ENCODE results near the gene FAM216B. TPM values are rescaled to one million over a fixed set of nuclear protein-coding genes. Genes with fewer than 3 reads are reported as not detected.

The FAM216B gene
- total and polyA plus RNA-seq, 10 of the 15 experiments (the other 5 are each of a cell fraction or from before 2014, with no cell fraction given) = not detected

DNA sequence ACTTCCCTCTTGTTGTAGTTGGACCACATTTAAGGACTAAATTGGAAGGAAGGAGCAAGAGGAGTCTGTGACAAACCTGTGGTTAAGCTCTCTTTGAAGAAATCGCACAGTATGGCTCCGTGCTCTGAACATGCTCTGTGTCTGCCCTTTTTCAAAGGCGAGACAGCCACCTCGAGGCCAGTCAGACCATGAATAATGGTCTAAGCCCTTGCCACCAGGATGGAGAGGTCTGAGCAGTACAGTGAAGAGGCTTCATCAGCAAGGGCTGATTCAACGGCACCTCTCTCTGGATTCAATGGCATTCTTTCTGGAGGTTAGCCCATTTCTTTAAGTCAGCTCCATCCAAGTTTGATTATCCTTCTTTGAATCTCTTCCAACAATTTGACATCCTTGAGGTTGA lies 30.9 kb downstream of the FAM216B start:
- BruUV-seq (replicated peaks) = no TSS peak

DNA sequence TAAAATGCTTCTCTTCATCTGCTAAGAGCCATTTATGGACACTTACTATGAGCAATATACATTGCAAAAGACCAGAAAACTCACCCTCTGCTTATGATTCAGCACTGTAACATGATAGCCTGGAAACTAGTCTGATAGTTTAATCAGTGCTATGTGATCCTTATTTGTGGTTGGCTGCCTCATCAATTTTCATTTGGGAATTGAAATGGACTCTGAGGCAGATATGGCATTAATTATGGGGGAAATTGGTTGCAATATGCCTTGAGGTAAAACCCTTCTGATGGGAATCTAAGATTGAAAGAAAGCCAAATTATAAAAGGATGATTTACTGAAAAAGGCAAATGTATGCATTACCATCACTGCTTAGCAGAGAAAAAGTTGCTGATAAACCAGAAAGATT lies 33.5 kb downstream of the FAM216B start:
- in situ Hi-C loops (cut with MboI) (no loop called here), intact Hi-C loops (cut with micrococcal nuclease; ENCODE audit: unreplicated experiment) (no loop called here)
- DNase-seq (ENCODE audit: low read depth, low spot score) (no peak), ATAC-seq (no peak), FAIRE-seq (no peak)
- H3K4me2 ChIP-seq (ENCODE audit: control insufficient read depth, insufficient read depth) = no peak overlapping the region
- H3K79me2 ChIP-seq (ENCODE audit: control insufficient read depth, insufficient read depth, low read length) = no peaks in the 10 kb centered on the region
- H3K9me3 ChIP-seq (replicated peaks; ENCODE audit: control insufficient read depth, insufficient read depth, low read length) = no peaks in the 10 kb centered on the region; the same call in 2 of the 3 replicates
- CTCF ChIA-PET = interaction anchor here (0.7 kb wide), 1 partner anchor 252 kb away, joined by 3 read pairs; no protein-coding TSS in a partner anchor
- no peak overlapping the region for H3K27ac ChIP-seq (ENCODE audit: control insufficient read depth, insufficient read depth)
- no peaks in the 10 kb centered on the region for H3K27me3 ChIP-seq (replicated peaks in 1 of 2; ENCODE audit: control insufficient read depth in 2 of 2, insufficient read depth in 2 of 2, low read length in 1 of 2)
- SMC1A ChIA-PET (ENCODE audit: uncharacterized antibody, unreplicated experiment) = interaction anchor here (1.6 kb wide), 1 partner anchor 10 kb away, joined by 3 read pairs; no protein-coding TSS in a partner anchor
- no TSS peak for BruUV-seq (replicated peaks)
- H3K4me3 ChIP-seq = no peak overlapping the region
- no peak overlapping the region for H3K9ac ChIP-seq (ENCODE audit: control insufficient read depth, insufficient read depth, low read length)
- no peaks in the 10 kb centered on the region for H3K4me1 ChIP-seq (ENCODE audit: control insufficient read depth, insufficient read depth, low read length)
- H3K36me3 ChIP-seq (ENCODE audit: control insufficient read depth in 2 of 2, insufficient read depth in 2 of 2, low read length in 1 of 2) = no peaks in the 10 kb centered on the region
- POLR2A ChIA-PET = no interaction called here
- RAD21 ChIA-PET (ENCODE audit: unreplicated experiment) = interaction anchor here (1.3 kb wide), 1 partner anchor 481 kb away, joined by 3 read pairs; no protein-coding TSS in a partner anchor
- H2AFZ ChIP-seq (ENCODE audit: control insufficient read depth, low read depth, low read length) = no peak overlapping the region
- H4K20me1 ChIP-seq (ENCODE audit: control insufficient read depth, insufficient read depth) = no peaks in the 10 kb centered on the region
- TF ChIP-seq FOXK2 (IDR thresholded peaks at IDR 0.05) = no peak
- TF ChIP-seq CREB1 (IDR thresholded peaks at IDR 0.05; ENCODE audit: low read depth) = no peak
- TF ChIP-seq NRF1 (conservative IDR thresholded peaks at IDR 0.05; ENCODE audit: low read depth, low read length) = no peak
- TF ChIP-seq CHD1 (IDR thresholded peaks at IDR 0.05; ENCODE audit: low read depth, low read length) = no peak
- TF ChIP-seq NR2C1 (IDR thresholded peaks at IDR 0.05) = no peak
- TF ChIP-seq EGR1 (IDR thresholded peaks at IDR 0.05; ENCODE audit: borderline replicate concordance in 1 of 2, low read depth in 2 of 2, low read length in 2 of 2) = no peak
- TF ChIP-seq, protein P1, sequence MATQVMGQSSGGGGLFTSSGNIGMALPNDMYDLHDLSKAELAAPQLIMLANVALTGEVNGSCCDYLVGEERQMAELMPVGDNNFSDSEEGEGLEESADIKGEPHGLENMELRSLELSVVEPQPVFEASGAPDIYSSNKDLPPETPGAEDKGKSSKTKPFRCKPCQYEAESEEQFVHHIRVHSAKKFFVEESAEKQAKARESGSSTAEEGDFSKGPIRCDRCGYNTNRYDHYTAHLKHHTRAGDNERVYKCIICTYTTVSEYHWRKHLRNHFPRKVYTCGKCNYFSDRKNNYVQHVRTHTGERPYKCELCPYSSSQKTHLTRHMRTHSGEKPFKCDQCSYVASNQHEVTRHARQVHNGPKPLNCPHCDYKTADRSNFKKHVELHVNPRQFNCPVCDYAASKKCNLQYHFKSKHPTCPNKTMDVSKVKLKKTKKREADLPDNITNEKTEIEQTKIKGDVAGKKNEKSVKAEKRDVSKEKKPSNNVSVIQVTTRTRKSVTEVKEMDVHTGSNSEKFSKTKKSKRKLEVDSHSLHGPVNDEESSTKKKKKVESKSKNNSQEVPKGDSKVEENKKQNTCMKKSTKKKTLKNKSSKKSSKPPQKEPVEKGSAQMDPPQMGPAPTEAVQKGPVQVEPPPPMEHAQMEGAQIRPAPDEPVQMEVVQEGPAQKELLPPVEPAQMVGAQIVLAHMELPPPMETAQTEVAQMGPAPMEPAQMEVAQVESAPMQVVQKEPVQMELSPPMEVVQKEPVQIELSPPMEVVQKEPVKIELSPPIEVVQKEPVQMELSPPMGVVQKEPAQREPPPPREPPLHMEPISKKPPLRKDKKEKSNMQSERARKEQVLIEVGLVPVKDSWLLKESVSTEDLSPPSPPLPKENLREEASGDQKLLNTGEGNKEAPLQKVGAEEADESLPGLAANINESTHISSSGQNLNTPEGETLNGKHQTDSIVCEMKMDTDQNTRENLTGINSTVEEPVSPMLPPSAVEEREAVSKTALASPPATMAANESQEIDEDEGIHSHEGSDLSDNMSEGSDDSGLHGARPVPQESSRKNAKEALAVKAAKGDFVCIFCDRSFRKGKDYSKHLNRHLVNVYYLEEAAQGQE (IDR thresholded peaks at IDR 0.05; ENCODE audit: low read depth, low read length) = no peak
- no peak for TF ChIP-seq MYC (IDR thresholded peaks at IDR 0.05; ENCODE audit: insufficient read depth, insufficient read length, insufficient replicate concordance, low read length, severe bottlenecking)
- no peak for TF ChIP-seq ZBED1 (IDR thresholded peaks at IDR 0.05; ENCODE audit: borderline replicate concordance)
- TF ChIP-seq PML (IDR thresholded peaks at IDR 0.05; ENCODE audit: low read length) = no peak
- no peak for TF ChIP-seq CBX5 (IDR thresholded peaks at IDR 0.05; ENCODE audit: low read depth)
- no peak for TF ChIP-seq IKZF2 (IDR thresholded peaks at IDR 0.05)

More for the DNA sequence above, 30.9 kb downstream of the FAM216B start:
- 31% methylated on average over 5 of the region's 5 CpGs for WGBS (ENCODE audit: insufficient coverage, insufficient replicate concordance, low lambda C conversion rate, missing lambda C conversion rate)
- Histone ChIP-seq H2AFZ (ENCODE audit: control insufficient read depth, low read depth, low read length) (no peak overlapping the region), H3K4me1 (ENCODE audit: control insufficient read depth, insufficient read depth, low read length) (no peaks in the 10 kb centered on the region), H3K9me3 (replicated peaks; ENCODE audit: control insufficient read depth, insufficient read depth, low read length) (no peaks in the 10 kb centered on the region), H3K36me3 (ENCODE audit: control insufficient read depth in 2 of 2, insufficient read depth in 2 of 2, low read length in 1 of 2) (no peaks in the 10 kb centered on the region), H3K27me3 (replicated peaks in 1 of 2; ENCODE audit: control insufficient read depth in 2 of 2, insufficient read depth in 2 of 2, low read length in 1 of 2) (no peaks in the 10 kb centered on the region), H3K27ac (ENCODE audit: control insufficient read depth, insufficient read depth) (no peak overlapping the region), H3K79me2 (ENCODE audit: control insufficient read depth, insufficient read depth, low read length) (no peaks in the 10 kb centered on the region), H3K9ac (ENCODE audit: control insufficient read depth, insufficient read depth, low read length) (no peak overlapping the region), H3K4me2 (ENCODE audit: control insufficient read depth, insufficient read depth) (no peak overlapping the region), H4K20me1 (ENCODE audit: control insufficient read depth, insufficient read depth) (no peaks in the 10 kb centered on the region), H3K4me3 (no peak overlapping the region)
- DNase-seq (ENCODE audit: low read depth, low spot score) = no peak
- FAIRE-seq = no peak
- 0 out of 2 replicates have a peak, but pooled peaks have one; percentile 14 for TF ChIP-seq SMC3 (IDR thresholded peaks at IDR 0.05; ENCODE audit: borderline replicate concordance, low read length)
- TF ChIP-seq, protein P2, sequence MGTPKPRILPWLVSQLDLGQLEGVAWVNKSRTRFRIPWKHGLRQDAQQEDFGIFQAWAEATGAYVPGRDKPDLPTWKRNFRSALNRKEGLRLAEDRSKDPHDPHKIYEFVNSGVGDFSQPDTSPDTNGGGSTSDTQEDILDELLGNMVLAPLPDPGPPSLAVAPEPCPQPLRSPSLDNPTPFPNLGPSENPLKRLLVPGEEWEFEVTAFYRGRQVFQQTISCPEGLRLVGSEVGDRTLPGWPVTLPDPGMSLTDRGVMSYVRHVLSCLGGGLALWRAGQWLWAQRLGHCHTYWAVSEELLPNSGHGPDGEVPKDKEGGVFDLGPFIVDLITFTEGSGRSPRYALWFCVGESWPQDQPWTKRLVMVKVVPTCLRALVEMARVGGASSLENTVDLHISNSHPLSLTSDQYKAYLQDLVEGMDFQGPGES (IDR thresholded peaks at IDR 0.05) = no peak
- 0 out of 2 replicates have a peak, but pooled peaks have one; percentile 30 for TF ChIP-seq RAD21 (IDR thresholded peaks at IDR 0.05; ENCODE audit: insufficient read depth, low read depth, low read length)
- ATAC-seq = peak; percentile 51
- in situ Hi-C loops (cut with MboI) = no loop called here
- ChIA-PET RAD21 (ENCODE audit: unreplicated experiment) (no interaction called here), CTCF (interaction anchor here (1.3 to 1.8 kb wide), 2 partner anchors 66 to 217 kb away, joined by 4 to 8 read pairs; no protein-coding TSS in a partner anchor), SMC1A (ENCODE audit: uncharacterized antibody, unreplicated experiment) (interaction anchor here (0.6 to 1.1 kb wide), 2 partner anchors 62 to 398 kb away, joined by 3 read pairs; no protein-coding TSS in a partner anchor), POLR2A (no interaction called here)
- intact Hi-C loops (cut with micrococcal nuclease; ENCODE audit: unreplicated experiment) = no loop called here

All from GM12878 (cell line).